SK-N-DZ (cell line): ENCODE measurements around the gene EP400.

Source experiments
- DNase-seq: peaks from one replicate; pipeline ENCODE4 v3.0.0-alpha.2; 2015; ENCODE audit warnings: low spot score

EP400 gene

DNA sequence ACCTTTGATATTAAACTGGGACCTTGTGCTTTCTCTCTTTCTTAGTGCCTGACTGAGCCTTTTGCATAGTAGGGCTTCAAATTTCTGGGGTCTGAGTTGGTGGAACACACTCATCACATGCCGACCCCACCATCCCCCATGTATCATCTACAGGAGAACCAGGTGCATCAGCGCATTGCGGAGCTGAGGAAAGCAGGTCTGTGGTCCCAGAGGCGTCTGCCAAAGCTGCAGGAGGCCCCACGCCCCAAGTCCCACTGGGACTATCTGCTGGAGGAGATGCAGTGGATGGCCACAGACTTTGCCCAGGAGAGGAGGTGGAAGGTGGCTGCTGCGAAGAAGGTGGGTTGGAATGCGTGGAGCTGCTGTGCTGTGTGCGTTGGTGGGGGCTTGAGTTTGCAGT is 37.8 kb downstream of the EP400 start:
- DNase-seq = no peak

DNA sequence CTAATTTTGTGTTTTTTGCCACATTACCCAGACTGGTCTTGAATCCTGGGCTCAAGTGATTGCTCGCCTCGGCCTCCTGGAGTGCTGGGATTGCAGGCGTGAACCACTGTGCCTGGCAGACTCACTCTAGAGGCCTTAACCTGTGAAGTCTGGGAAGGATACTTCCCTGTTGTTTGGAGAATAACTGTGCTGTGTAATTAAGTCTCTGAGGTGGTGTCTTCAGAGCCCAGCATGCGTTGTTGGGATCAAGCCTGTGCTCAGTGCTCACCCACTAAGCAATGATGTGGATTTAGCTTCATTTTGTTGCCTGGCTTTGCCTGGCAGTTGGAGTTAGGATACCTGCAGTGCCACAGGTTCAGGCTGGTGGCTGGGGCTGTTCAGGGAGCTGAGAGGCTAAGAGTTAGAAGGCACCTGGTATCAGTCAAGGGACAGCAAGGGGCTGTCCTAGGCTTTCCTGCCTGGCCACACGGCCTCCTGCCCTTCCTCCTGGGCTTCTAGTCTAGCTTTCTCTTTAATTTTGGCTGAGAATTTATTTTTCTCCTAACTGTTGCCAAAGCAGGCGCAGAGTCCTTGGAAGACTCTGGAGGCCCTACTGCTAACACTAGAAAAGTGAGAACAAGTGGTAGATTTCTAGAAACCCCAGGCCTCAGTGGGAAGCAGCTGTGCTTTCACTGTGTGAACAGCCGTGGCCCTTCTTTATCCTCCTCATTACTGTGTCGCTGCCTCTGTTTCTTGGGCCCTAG is 38.5 kb downstream of the EP400 start:
- no peak for DNase-seq

DNA sequence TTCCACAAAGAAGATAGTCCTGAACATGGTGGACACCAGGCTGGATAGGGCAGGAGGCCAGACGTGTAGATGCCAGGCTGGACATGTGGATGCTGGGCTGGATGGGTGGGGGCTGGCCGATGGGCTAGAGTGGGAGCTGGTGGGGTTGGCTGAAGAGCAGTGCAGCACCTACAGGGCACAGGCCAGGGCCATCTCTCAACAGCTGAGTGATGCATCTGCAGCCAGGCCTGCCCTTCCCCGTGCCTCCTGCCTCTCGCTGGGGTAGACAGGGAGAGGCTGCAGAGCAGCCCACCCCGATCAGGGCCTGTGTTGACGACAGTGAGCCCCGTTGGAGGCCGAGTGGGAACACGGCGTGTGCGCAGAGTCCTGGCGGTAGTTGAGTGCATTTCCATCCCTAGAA is 39.3 kb downstream of the EP400 start:
- no peak for DNase-seq

- DNase-seq = no peak
Measured at GRCh38 chr12:131990066-131990979, 40.6 kb downstream of the EP400 start.

DNA sequence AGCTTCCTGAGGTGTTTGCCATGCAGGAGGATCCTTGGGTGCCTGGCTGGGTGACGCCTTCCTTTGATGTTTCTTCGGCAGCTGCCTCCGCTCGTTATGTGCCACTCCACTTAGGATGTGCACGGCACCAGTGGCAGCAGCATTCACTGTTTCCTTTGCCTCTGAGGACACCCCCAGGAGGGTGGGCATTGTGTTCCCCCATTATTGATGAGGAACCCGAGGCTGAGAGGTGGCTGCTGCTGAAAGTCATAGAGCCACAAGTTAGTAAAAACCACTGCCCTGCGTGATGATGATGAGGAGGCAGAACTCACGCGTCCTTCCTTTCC is 41.2 kb downstream of the EP400 start:
- DNase-seq = no peak

- no peak for DNase-seq
Measured at GRCh38 chr12:131991816-131992430, 42.2 kb downstream of the EP400 start.

GRCh38 chr12:131994589-131994988 is 44.8 kb downstream of the EP400 start:
- DNase-seq = no peak

DNA sequence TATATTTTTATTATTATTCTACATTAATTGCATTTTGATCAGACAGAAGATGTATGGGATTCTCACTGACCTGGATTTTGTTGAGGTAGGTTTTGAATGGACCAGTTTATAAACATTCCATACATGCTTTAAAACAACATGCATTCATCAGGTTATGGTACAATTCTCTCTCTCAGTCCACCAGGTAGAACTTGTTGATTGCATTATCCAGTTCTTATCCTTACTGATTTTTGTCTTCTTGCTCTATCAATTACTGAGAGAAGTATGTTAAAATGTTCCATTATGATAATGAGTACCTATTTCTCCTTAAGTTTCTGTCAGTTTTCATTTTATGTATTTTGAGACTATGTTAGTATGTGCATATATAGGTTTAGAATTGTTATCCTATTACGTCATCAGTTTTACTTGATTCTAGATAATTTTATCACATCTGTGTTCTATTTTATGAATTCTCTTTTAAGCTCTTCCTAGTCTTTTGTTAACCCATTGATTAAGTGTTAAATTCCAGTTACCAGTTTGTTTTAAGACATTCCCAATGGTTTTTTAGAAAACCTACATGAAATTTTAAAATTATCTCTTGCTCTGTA is 50.6 kb downstream of the EP400 start:
- no peak for DNase-seq

GRCh38 chr12:132003846-132004245 is 54.1 kb downstream of the EP400 start:
- DNase-seq = no peak

DNA sequence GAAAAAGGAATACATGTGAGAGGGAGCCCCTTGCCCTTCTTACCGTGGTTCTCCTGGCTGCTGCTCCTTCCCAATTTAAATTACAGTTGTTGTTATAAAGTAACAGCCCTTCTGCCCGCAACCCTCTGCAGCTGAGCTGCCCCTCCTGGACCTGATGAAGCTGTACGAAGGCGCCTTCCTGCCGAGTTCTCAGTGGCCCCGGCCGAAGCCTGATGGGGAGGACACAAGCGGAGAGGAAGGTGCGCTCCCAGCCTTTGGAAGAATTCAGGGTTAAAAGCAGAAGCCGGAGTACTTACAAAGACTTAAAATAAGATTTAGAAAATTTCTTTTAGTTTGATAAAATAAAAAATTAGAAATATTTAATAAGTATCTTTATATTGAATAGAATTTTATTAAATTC is 55.2 kb downstream of the EP400 start:
- no peak for DNase-seq

GRCh38 chr12:132006056-132006680 is 56.4 kb downstream of the EP400 start:
- no peak for DNase-seq

- DNase-seq = no peak
Measured at GRCh38 chr12:132007041-132007440, 57.3 kb downstream of the EP400 start.

GRCh38 chr12:132009336-132009859 is 59.7 kb downstream of the EP400 start:
- DNase-seq = no peak

GRCh38 chr12:132012919-132013568 is 63.3 kb downstream of the EP400 start:
- DNase-seq = no peak

DNA sequence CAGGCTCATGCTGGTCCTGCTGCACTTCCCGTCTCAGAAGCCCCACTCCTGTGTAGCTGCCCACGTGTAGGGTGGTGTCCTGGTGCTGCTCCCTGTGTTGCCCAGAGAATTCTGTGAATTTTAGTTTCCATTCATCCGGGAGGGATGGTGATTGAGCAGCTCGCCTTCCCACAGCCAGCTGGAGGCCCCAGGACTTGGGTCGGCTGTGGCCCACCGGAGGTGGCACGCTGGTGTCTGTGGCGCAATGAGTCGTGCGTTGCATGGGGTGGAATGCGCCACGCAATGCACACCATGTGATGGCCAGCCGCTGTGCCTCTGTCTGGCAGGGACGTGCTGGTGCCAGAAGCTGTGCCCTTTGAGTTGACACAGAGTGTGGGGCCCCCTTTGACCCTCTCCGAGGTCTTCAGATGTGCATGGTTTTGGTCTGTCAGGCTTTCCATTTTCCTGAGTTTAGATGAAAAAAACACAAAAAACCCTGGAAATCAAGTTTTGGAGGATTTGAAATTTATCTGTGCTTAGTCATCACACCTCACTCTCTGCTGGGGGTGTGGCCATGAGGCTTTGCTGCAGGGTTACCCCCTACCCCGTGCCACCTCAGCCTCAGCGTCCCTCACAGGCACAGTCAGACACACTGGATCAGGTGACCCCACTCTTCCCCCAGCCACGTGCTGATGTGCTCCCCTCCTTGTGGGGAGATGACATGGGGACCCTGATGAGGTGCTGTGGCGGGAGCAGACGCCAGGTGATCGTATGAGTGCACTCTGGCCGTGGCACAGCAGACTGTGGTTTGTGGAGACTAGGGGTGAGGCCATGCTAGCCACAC is 64.6 kb downstream of the EP400 start:
- DNase-seq = no peak

DNA sequence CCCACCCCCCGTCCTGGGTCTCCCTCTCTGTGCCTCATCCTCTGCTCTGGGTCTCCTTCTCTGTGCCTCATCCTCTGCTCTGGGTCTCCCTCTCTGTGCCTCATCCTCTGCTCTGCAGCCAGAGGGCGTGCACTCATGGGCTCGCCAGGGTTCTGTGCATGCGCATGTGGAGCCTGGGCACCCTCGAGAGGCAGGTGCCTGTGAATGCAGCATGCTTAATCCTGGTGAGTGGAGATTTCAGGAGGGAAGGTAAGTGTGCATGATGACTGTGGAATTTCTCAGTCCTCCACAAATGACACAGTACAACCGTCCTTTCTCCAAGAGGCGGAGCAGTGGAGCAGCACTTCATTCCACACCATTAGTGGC is 65.2 kb downstream of the EP400 start:
- no peak for DNase-seq

GRCh38 chr12:132015686-132016430 is 66.1 kb downstream of the EP400 start:
- no peak for DNase-seq

DNA sequence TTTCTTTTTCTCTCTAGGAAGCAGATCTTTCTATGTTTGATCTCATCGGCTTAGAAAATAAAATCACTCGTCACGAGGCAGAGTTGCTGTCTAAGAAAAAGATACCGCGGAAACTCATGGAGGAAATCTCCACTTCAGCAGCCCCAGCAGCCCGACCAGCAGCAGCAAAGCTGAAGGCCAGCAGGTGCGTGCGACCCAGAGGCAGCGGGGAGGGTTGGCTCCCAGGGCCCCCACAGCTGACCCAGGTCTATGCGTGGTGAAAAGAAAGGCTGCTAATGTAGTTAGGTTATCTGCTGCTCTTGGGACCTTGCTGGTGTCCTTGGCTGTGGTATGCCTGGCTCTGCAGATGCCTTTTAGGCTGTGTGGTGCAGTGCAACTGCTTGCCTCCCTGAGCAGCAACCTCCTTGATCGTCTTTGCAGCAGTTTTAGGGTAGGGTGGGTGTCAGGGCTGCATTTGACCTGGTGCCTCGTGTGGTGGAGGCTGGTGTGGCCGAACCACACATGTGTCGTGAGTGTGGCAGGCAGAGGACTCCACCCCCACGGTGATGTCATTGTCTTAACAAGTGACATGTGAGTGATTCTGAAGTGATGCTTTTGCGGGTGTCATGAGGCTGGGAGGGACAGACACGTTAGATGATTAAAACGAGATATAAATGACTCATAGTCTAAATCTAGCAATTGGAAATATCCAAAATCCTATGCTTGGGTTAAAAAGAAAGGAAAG is 68.6 kb downstream of the EP400 start:
- DNase-seq = no peak

DNA sequence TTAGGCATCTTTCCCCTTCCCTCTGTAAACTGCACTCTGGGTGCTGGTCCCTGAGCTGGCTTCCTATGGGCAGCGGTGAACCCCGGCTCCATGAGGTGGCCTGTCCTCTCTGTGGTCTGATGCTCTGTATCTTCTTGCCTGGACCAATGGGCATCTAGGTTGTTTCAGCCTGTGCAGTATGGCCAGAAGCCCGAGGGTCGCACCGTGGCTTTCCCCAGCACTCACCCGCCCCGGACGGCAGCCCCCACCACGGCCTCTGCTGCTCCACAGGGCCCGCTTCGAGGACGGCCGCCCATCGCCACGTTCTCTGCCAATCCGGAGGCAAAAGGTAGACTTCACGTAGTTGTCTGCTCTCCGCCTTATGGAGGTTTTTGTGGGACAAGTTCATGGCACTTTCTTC is 70.1 kb downstream of the EP400 start:
- DNase-seq = no peak
